Measurements from ENCODE around the gene CSNK2A1. TPM values are rescaled to one million over a fixed set of nuclear protein-coding genes. Genes with fewer than 3 reads are reported as not detected.

CSNK2A1 gene
- total and polyA plus RNA-seq, 2 of the 8 experiments (the other 6 are each of a cell fraction or from before 2014, with no cell fraction given) = 117 to 260 TPM

DNA sequence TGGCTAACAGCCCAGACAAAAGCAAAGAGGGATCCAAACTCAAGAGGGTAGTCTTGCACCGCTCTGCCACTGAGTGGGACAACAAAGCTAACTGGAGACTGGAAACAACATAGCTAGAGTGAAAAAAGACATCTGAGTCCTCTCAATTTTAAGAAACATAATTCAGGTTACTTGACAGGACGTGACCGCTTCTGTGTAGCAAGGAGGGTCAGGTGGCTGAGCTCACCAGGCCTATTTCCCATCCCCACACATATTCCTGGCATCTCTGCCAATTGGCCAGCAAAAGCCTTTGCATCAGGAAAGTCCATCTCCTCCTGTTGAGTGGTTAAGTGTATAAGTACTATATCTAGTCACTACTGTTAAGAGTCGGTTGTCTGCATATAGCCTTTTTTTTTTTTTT, 55.9 kb downstream of the CSNK2A1 start (continued):
- TF ChIP-seq, protein P1, sequence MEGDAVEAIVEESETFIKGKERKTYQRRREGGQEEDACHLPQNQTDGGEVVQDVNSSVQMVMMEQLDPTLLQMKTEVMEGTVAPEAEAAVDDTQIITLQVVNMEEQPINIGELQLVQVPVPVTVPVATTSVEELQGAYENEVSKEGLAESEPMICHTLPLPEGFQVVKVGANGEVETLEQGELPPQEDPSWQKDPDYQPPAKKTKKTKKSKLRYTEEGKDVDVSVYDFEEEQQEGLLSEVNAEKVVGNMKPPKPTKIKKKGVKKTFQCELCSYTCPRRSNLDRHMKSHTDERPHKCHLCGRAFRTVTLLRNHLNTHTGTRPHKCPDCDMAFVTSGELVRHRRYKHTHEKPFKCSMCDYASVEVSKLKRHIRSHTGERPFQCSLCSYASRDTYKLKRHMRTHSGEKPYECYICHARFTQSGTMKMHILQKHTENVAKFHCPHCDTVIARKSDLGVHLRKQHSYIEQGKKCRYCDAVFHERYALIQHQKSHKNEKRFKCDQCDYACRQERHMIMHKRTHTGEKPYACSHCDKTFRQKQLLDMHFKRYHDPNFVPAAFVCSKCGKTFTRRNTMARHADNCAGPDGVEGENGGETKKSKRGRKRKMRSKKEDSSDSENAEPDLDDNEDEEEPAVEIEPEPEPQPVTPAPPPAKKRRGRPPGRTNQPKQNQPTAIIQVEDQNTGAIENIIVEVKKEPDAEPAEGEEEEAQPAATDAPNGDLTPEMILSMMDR (IDR thresholded peaks at IDR 0.05; ENCODE audit: control extremely low read depth in 1 of 3, insufficient read depth in 1 of 3, low read depth in 1 of 3, low read length in 3 of 3) = no peak
- no peak for TF ChIP-seq SRF (IDR thresholded peaks at IDR 0.05; ENCODE audit: low read depth, low read length)

Measured in H1 (cell line).